ENCODE measurements around the gene UQCRQ.
A peak's percentile ranks its signal among the peaks of the same experiment; 100 is the strongest.
"Not testable (repeated sequence)": the region's sequence is repeated elsewhere in the genome, so short reads cannot be mapped to it uniquely, and the experiment has no call there.

Gene UQCRQ

DNA sequence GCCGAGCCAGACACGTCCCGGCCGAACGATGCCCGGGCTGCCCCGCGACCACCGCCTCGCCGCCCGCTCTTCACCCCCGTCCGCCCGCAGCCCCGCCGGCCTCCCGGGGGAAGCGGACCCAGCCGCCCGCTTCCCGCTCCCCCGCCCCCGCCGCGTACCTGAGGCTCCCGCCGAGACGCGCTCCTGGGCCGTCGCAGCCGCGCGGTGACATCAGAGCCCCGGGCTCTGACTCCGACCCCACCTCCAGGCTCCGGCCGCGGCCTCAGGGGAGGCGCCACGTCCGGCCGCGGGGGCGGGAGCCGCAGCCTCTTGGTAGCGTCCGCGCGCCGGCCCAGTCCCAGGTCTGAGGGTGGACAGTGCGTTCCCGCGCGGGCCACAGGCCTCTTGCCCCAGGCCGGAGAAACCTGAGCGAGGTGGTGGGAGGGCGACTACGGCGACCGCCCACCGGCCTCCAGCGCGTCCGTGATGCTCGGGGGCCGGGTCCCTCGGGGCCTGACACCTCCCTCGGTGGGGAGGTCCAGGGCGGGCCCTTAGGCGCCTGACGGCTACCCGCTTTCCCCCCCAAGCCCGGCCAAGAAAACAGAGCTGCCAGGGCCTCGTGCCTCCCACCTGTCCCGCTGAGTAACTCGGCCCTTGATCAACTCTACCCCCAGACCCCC lies 35.9 kb upstream of the UQCRQ start, which contains the start of gene SHROOM1:
TSS of gene SHROOM1 (minus strand) at position 212 of the 659 bp plus-strand sequence. CDS start 4,507 bp downstream, outside the sequence.
- in situ Hi-C loops (cut with HindIII; ENCODE audit: low pct_ligation_motif_present, low pct_unique_long_range_greater_than_20kb, low sequenced_read_pairs), result no loop called here
- DNase-seq, result peak; percentile 56

- in situ Hi-C loops (cut with HindIII; ENCODE audit: low pct_ligation_motif_present, low pct_unique_long_range_greater_than_20kb, low sequenced_read_pairs), result no loop called here
- no peak for DNase-seq
These were observed 35.2 kb upstream of the UQCRQ start for GRCh38 chr5:132831095-132831860.

GRCh38 chr5:132832612-132833011 lies 33.8 kb upstream of the UQCRQ start:
- in situ Hi-C loops (cut with HindIII; ENCODE audit: low pct_ligation_motif_present, low pct_unique_long_range_greater_than_20kb, low sequenced_read_pairs), result no loop called here
- DNase-seq, result no peak

GRCh38 chr5:132834057-132834456 lies 32.4 kb upstream of the UQCRQ start:
- no peak for DNase-seq
- in situ Hi-C loops (cut with HindIII; ENCODE audit: low pct_ligation_motif_present, low pct_unique_long_range_greater_than_20kb, low sequenced_read_pairs), result no loop called here

DNA sequence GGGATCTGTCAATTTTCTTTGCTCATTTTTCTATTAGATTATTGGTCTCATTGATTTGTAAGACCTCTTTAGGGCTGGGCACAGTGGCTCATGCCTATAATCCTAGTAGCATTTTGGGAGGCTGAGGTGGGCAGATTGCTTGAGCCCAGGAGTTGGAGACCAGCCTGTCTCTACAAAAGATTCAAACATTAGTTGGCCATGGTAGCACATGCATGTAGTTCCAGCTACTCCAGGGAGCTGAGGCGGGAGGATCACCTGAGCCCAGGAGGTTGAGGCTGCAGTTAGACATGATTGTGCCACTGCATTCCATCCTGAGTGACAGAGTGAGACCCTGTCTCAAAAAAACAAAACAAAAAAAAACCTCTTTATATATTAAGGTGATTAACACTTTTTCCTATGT lies 29.6 kb upstream of the UQCRQ start:
- in situ Hi-C loops (cut with HindIII; ENCODE audit: low pct_ligation_motif_present, low pct_unique_long_range_greater_than_20kb, low sequenced_read_pairs), result no loop called here

GRCh38 chr5:132837868-132838267 lies 28.6 kb upstream of the UQCRQ start:
- in situ Hi-C loops (cut with HindIII; ENCODE audit: low pct_ligation_motif_present, low pct_unique_long_range_greater_than_20kb, low sequenced_read_pairs), result no loop called here
- DNase-seq, result no peak

More for the DNA sequence above, 29.6 kb upstream of the UQCRQ start:
- no peak for DNase-seq

GRCh38 chr5:132838516-132839282 lies 27.7 kb upstream of the UQCRQ start:
- no peak for DNase-seq
- in situ Hi-C loops (cut with HindIII; ENCODE audit: low pct_ligation_motif_present, low pct_unique_long_range_greater_than_20kb, low sequenced_read_pairs), result no loop called here

- in situ Hi-C loops (cut with HindIII; ENCODE audit: low pct_ligation_motif_present, low pct_unique_long_range_greater_than_20kb, low sequenced_read_pairs), result no loop called here
- no peak for DNase-seq
These were observed 26.8 kb upstream of the UQCRQ start for GRCh38 chr5:132839426-132840301.

GRCh38 chr5:132840313-132840712 lies 26.1 kb upstream of the UQCRQ start:
- in situ Hi-C loops (cut with HindIII; ENCODE audit: low pct_ligation_motif_present, low pct_unique_long_range_greater_than_20kb, low sequenced_read_pairs), result no loop called here
- no peak for DNase-seq

DNA sequence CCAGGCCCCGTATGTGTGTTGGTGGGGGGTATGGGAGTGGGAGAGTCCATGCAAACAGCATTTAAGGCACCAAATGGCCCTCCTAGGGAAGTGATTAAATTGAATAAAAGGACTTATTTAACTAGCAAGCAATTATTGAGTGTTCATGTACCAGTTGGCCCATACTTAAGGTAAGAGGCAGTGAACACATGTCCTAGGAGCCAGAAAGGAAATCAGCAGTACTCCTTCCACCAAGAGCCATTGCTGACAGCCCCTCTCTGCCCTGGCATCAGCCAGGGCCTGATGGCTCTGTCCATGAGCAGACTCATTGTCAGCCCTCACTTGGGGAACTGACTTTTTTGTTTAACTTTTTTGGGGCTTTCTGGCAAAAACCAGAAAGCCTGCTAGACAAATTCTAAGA lies 25.5 kb upstream of the UQCRQ start:
- no peak for DNase-seq
- in situ Hi-C loops (cut with HindIII; ENCODE audit: low pct_ligation_motif_present, low pct_unique_long_range_greater_than_20kb, low sequenced_read_pairs), result no loop called here

GRCh38 chr5:132841305-132841704 lies 25.1 kb upstream of the UQCRQ start:
- in situ Hi-C loops (cut with HindIII; ENCODE audit: low pct_ligation_motif_present, low pct_unique_long_range_greater_than_20kb, low sequenced_read_pairs), result no loop called here
- DNase-seq, result no peak

GRCh38 chr5:132848270-132848669 lies 18.2 kb upstream of the UQCRQ start:
- in situ Hi-C loops (cut with HindIII; ENCODE audit: low pct_ligation_motif_present, low pct_unique_long_range_greater_than_20kb, low sequenced_read_pairs), result no loop called here

GRCh38 chr5:132849347-132849746 lies 17.1 kb upstream of the UQCRQ start:
- in situ Hi-C loops (cut with HindIII; ENCODE audit: low pct_ligation_motif_present, low pct_unique_long_range_greater_than_20kb, low sequenced_read_pairs), result no loop called here
- DNase-seq, result no peak

More at GRCh38 chr5:132848270-132848669, 18.2 kb upstream of the UQCRQ start:
- DNase-seq, result no peak

DNA sequence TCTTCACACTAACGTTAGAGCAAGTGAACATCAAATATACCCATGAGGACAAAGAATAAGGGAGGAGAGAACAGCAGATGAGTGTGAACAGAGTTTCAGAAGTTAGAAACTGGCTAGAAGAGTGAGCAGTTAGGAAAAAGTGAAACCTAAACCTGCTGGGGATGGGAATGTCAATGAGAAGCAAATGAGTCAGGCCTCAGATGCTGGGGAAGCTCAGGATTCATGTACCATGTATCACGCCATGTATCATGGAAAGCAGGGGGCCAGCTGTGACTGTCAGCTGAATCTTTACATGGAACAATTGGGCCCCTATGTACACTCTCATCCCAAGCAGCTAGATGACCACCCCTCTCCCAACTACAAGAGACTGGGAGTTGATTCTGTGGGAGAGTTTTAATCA lies 16.4 kb upstream of the UQCRQ start:
- DNase-seq, result no peak
- in situ Hi-C loops (cut with HindIII; ENCODE audit: low pct_ligation_motif_present, low pct_unique_long_range_greater_than_20kb, low sequenced_read_pairs), result no loop called here

GRCh38 chr5:132853323-132853722 lies 13.1 kb upstream of the UQCRQ start:
- no peak for DNase-seq
- in situ Hi-C loops (cut with HindIII; ENCODE audit: low pct_ligation_motif_present, low pct_unique_long_range_greater_than_20kb, low sequenced_read_pairs), result no loop called here

DNA sequence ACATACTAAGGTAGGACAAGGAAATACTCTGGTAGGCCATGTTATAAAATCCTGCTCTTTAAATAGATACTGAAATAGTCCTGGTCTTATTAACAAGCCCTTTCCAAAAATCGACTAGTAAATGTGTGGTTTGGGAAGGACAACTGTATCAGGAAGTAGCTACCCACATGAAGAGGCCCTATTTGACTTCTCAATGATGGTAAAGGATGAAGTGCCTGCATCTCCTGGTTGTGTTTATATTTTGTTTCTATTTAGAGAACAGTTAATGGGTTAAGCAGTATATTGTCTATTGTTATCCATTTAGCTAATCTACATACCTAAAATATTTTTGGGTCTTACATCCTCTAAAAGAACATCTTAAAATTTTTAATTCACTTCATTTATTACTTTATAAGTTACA lies 12.7 kb upstream of the UQCRQ start:
- in situ Hi-C loops (cut with HindIII; ENCODE audit: low pct_ligation_motif_present, low pct_unique_long_range_greater_than_20kb, low sequenced_read_pairs), result no loop called here
- DNase-seq, result no peak

DNA sequence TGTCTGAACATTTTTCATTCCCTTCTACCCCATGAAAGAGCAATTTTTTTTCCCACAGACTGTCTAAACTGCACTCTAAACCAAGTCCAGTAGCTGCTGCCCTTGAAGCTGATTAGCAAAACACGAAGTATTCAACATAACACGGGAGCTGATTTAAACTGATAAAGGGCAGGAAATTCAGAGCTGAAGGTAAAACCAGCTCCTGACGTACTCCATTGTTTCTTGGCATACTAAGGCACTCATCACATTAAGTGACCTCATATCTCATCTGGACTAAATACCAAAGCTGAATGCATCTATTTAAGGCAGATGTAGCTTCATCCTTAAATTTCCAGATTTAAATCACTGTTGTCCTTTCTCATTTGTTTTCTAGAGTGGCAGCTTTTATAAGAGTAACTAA lies 12.1 kb upstream of the UQCRQ start:
- no peak for DNase-seq
- in situ Hi-C loops (cut with HindIII; ENCODE audit: low pct_ligation_motif_present, low pct_unique_long_range_greater_than_20kb, low sequenced_read_pairs), result no loop called here

- DNase-seq; in situ Hi-C loops (cut with HindIII; ENCODE audit: low pct_ligation_motif_present, low pct_unique_long_range_greater_than_20kb, low sequenced_read_pairs): not testable (repeated sequence)
These were observed 11.4 kb upstream of the UQCRQ start for GRCh38 chr5:132854992-132855391.

Data from ACHN (cell line).